CD4-positive, alpha-beta T cell treated with Interleukin-4 for 4 hours (primary cell): ENCODE data around the gene CHD8.
"Not testable (repeated sequence)": the region's sequence is repeated elsewhere in the genome, so short reads cannot be mapped to it uniquely, and the experiment has no call there.

Experiments used
- DNase-seq: peaks from one replicate; pipeline ENCODE4 v3.0.0-alpha.2; 2020

The CHD8 gene

GRCh38 chr14:21455912-21456667 lies at the start of gene CHD8:
TSS of gene CHD8 (minus strand) at chr14:21456123. CDS start at chr14:21431643, 24,480 bp downstream.
- peak; percentile 100 for DNase-seq

- DNase-seq = no peak
These were observed 49.2 kb upstream of the CHD8 start for GRCh38 chr14:21505012-21505553.

- no peak for DNase-seq
These were observed 47.5 kb upstream of the CHD8 start for GRCh38 chr14:21503376-21503775.

GRCh38 chr14:21501568-21501967 lies 45.6 kb upstream of the CHD8 start:
- no peak for DNase-seq

GRCh38 chr14:21498540-21499526 lies 42.9 kb upstream of the CHD8 start:
- peak; percentile 62 for DNase-seq

- no peak for DNase-seq
These were observed 40.5 kb upstream of the CHD8 start for GRCh38 chr14:21496453-21496852.

GRCh38 chr14:21494902-21495762 lies 39.2 kb upstream of the CHD8 start:
- DNase-seq = no peak

GRCh38 chr14:21486640-21487087 lies 30.7 kb upstream of the CHD8 start:
- DNase-seq = no peak

- peak; percentile 99 for DNase-seq
These were observed 21.2 kb upstream of the CHD8 start, which contains the start of the genes RAB2B and TOX4 for GRCh38 chr14:21476925-21477681. TSS of gene RAB2B (minus strand) at chr14:21476959. CDS start at chr14:21476872, 87 bp downstream. TSS of gene TOX4 (plus strand) at chr14:21477195. CDS start at chr14:21477279, 84 bp downstream.

- no peak for DNase-seq
These were observed 20.6 kb upstream of the CHD8 start for GRCh38 chr14:21476523-21476924.

- no peak for DNase-seq
These were observed 20.0 kb upstream of the CHD8 start for GRCh38 chr14:21475767-21476522.

- no peak for DNase-seq
These were observed 11.7 kb upstream of the CHD8 start for GRCh38 chr14:21467616-21468015.

- DNase-seq = no peak
These were observed 371 bp downstream of the CHD8 start for GRCh38 chr14:21455592-21455911.

GRCh38 chr14:21454843-21455544 lies 929 bp downstream of the CHD8 start:
- peak; percentile 25 for DNase-seq

GRCh38 chr14:21449899-21450216 lies 6.1 kb downstream of the CHD8 start:
- DNase-seq = no peak

- DNase-seq = not testable (repeated sequence)
These were observed 13.3 kb downstream of the CHD8 start for GRCh38 chr14:21442657-21443056.

GRCh38 chr14:21440859-21441258 lies 15.1 kb downstream of the CHD8 start:
- DNase-seq = no peak

- DNase-seq = peak; percentile 99
These were observed 18.6 kb downstream of the CHD8 start for GRCh38 chr14:21437063-21437901.

- no peak for DNase-seq
These were observed 19.3 kb downstream of the CHD8 start for GRCh38 chr14:21436567-21437062.
